Measurements from ENCODE around the gene TRIM71. TPM values are rescaled to one million over a fixed set of nuclear protein-coding genes. Genes with fewer than 3 reads are reported as not detected.
A peak's percentile ranks its signal among the peaks of the same experiment; 100 is the strongest.
"Not testable (repeated sequence)": the region's sequence is repeated elsewhere in the genome, so short reads cannot be mapped to it uniquely, and the experiment has no call there.

The TRIM71 gene
- total and polyA plus RNA-seq, 8 donors: under 0.01 to 2.8 (median 0.12) TPM; not detected in 3

- 40 to 67% (median 47%) methylated on average over 2 of the region's 2 CpGs for WGBS, 5 donors
- DNase-seq: peak in 1 of 2 donors; percentile 15
- no peaks in the 10 kb centered on the region for H3K9me3 ChIP-seq
- intact Hi-C loops (cut with DNase I; ENCODE audit: low total_unique reads): loop anchor here (10.0 kb wide), 1 partner anchor 203 kb away; no protein-coding TSS in a partner anchor
- H3K4me3 ChIP-seq: no peak overlapping the region
- no peak overlapping the region for H3K27ac ChIP-seq
- H3K27me3 ChIP-seq: no peaks in the 10 kb centered on the region
- no peaks in the 10 kb centered on the region for H3K4me1 ChIP-seq
- no peaks in the 10 kb centered on the region for H3K36me3 ChIP-seq
- TF ChIP-seq POLR2AphosphoS5 (IDR thresholded peaks at IDR 0.05) (no peak), EP300 (IDR thresholded peaks at IDR 0.05) (no peak), CTCF (IDR thresholded peaks at IDR 0.05) (no peak), POLR2A (IDR thresholded peaks at IDR 0.05) (no peak)
Observed at GRCh38 chr3:32937331-32937730, 119.5 kb downstream of the TRIM71 start.

- H3K4me3 ChIP-seq, H3K36me3 ChIP-seq, H3K9me3 ChIP-seq, H3K27ac ChIP-seq, H3K27me3 ChIP-seq, H3K4me1 ChIP-seq, DNase-seq: not testable (repeated sequence)
- WGBS, 5 donors: 92 to 98% (median 94%) methylated on average over 28 to 40 of the region's 40 CpGs
- intact Hi-C loops (cut with DNase I; ENCODE audit: low total_unique reads): loop anchor here (10.0 kb wide), 1 partner anchor 205 kb away; no protein-coding TSS in a partner anchor
Observed at GRCh38 chr3:32939531-32940284, 121.9 kb downstream of the TRIM71 start.

- H3K27ac ChIP-seq: no peak overlapping the region
- H3K4me3 ChIP-seq: no peak overlapping the region
- no peaks in the 10 kb centered on the region for H3K27me3 ChIP-seq
- H3K9me3 ChIP-seq: no peaks in the 10 kb centered on the region
- H3K36me3 ChIP-seq: no peaks in the 10 kb centered on the region
- WGBS, 5 donors: 89 to 93% (median 91%) methylated on average over 16 of the region's 16 CpGs
- DNase-seq: no peak
- no peak for TF ChIP-seq EP300 (IDR thresholded peaks at IDR 0.05)
- no peak for TF ChIP-seq POLR2AphosphoS5 (IDR thresholded peaks at IDR 0.05)
- TF ChIP-seq CTCF (IDR thresholded peaks at IDR 0.05): no peak
- no peak for TF ChIP-seq POLR2A (IDR thresholded peaks at IDR 0.05)
- intact Hi-C loops (cut with DNase I; ENCODE audit: low total_unique reads): no loop called here
- H3K4me1 ChIP-seq: no peaks in the 10 kb centered on the region
Observed at GRCh38 chr3:32940726-32941125, 122.9 kb downstream of the TRIM71 start.

GRCh38 chr3:32945136-32945535, 127.3 kb downstream of the TRIM71 start:
- TF ChIP-seq EP300 (IDR thresholded peaks at IDR 0.05) (no peak), CTCF (IDR thresholded peaks at IDR 0.05) (no peak), POLR2AphosphoS5 (IDR thresholded peaks at IDR 0.05) (no peak), POLR2A (IDR thresholded peaks at IDR 0.05) (no peak)
- Histone ChIP-seq H3K36me3 (no peaks in the 10 kb centered on the region), H3K9me3 (no peaks in the 10 kb centered on the region), H3K4me3 (no peak overlapping the region), H3K4me1 (peaks cover 0 to 17% (median 0%) of the 10 kb centered on the region in 4 donors), H3K27me3 (no peaks in the 10 kb centered on the region), H3K27ac (no peak overlapping the region)
- intact Hi-C loops (cut with DNase I; ENCODE audit: low total_unique reads): no loop called here
- WGBS, 5 donors: 79 to 88% (median 83%) methylated on average over 3 of the region's 3 CpGs
- no peak for DNase-seq

- H3K27me3 ChIP-seq; H3K4me3 ChIP-seq; H3K27ac ChIP-seq; H3K9me3 ChIP-seq; H3K36me3 ChIP-seq; DNase-seq; intact Hi-C loops (cut with DNase I; ENCODE audit: low total_unique reads): not testable (repeated sequence)
- 66 to 97% (median 94%) methylated on average over 11 to 12 of the region's 12 CpGs for WGBS, 5 donors
- peaks cover 0 to 17% (median 0%) of the 10 kb centered on the region in 4 donors for H3K4me1 ChIP-seq
Observed at GRCh38 chr3:32945598-32945997, 127.8 kb downstream of the TRIM71 start.
